Measurements from ENCODE around the gene EMP3. TPM values are rescaled to one million over a fixed set of nuclear protein-coding genes. Genes with fewer than 3 reads are reported as not detected.
"Not testable (repeated sequence)": the region's sequence is repeated elsewhere in the genome, so short reads cannot be mapped to it uniquely, and the experiment has no call there.

The EMP3 gene
- total and polyA plus RNA-seq, 2 experiments from 2014 or later = 32.5 to 160 TPM

- no peaks in the 10 kb centered on the region for H3K9me3 ChIP-seq (ENCODE audit: low read depth)
- no peak overlapping the region for H3K4me3 ChIP-seq
- no peaks in the 10 kb centered on the region for H3K4me1 ChIP-seq (ENCODE audit: low read depth)
- H3K27ac ChIP-seq = no peak overlapping the region
- no peak for DNase-seq (ENCODE audit: low read depth in 1 of 2, low spot score in 1 of 2)
- H3K27me3 ChIP-seq = no peaks in the 10 kb centered on the region
- TF ChIP-seq CTCF (IDR thresholded peaks at IDR 0.05; ENCODE audit: low read depth, low read length) = no peak
- no peaks in the 10 kb centered on the region for H3K36me3 ChIP-seq
Observed at GRCh38 chr19:48371367-48371766, 46.0 kb downstream of the EMP3 start.

GRCh38 chr19:48371771-48372170 lies 46.4 kb downstream of the EMP3 start:
- H3K4me3 ChIP-seq; DNase-seq (ENCODE audit: low read depth in 1 of 2, low spot score in 1 of 2); H3K36me3 ChIP-seq; H3K27me3 ChIP-seq; H3K4me1 ChIP-seq (ENCODE audit: low read depth); H3K9me3 ChIP-seq (ENCODE audit: low read depth); H3K27ac ChIP-seq: not testable (repeated sequence)

GRCh38 chr19:48372904-48373303 lies 47.6 kb downstream of the EMP3 start:
- no peak overlapping the region for H3K4me3 ChIP-seq
- no peaks in the 10 kb centered on the region for H3K9me3 ChIP-seq (ENCODE audit: low read depth)
- no peak overlapping the region for H3K27ac ChIP-seq
- no peak for DNase-seq (ENCODE audit: low read depth in 1 of 2, low spot score in 1 of 2)
- H3K27me3 ChIP-seq = no peaks in the 10 kb centered on the region
- TF ChIP-seq CTCF (IDR thresholded peaks at IDR 0.05; ENCODE audit: low read depth, low read length) = no peak
- H3K36me3 ChIP-seq = no peaks in the 10 kb centered on the region
- H3K4me1 ChIP-seq (ENCODE audit: low read depth) = no peaks in the 10 kb centered on the region

- Histone ChIP-seq H3K4me3 (no peak overlapping the region), H3K27me3 (no peaks in the 10 kb centered on the region), H3K36me3 (no peaks in the 10 kb centered on the region), H3K9me3 (ENCODE audit: low read depth) (no peaks in the 10 kb centered on the region), H3K4me1 (ENCODE audit: low read depth) (no peaks in the 10 kb centered on the region), H3K27ac (no peak overlapping the region)
- TF ChIP-seq CTCF (IDR thresholded peaks at IDR 0.05; ENCODE audit: low read depth, low read length) = no peak
- no peak for DNase-seq (ENCODE audit: low read depth in 1 of 2, low spot score in 1 of 2)
Observed at GRCh38 chr19:48373567-48373966, 48.2 kb downstream of the EMP3 start.

GRCh38 chr19:48378194-48378570 lies 52.8 kb downstream of the EMP3 start:
- no peak for TF ChIP-seq CTCF (IDR thresholded peaks at IDR 0.05; ENCODE audit: low read depth, low read length)
- Histone ChIP-seq H3K4me1 (ENCODE audit: low read depth) (no peaks in the 10 kb centered on the region), H3K36me3 (peaks cover 6% of the 10 kb centered on the region), H3K9me3 (ENCODE audit: low read depth) (no peaks in the 10 kb centered on the region), H3K4me3 (no peak overlapping the region), H3K27ac (no peak overlapping the region), H3K27me3 (no peaks in the 10 kb centered on the region)
- no peak for DNase-seq (ENCODE audit: low read depth in 1 of 2, low spot score in 1 of 2)

GRCh38 chr19:48379058-48379457 lies 53.7 kb downstream of the EMP3 start:
- H3K27ac ChIP-seq = no peak overlapping the region
- no peak for TF ChIP-seq CTCF (IDR thresholded peaks at IDR 0.05; ENCODE audit: low read depth, low read length)
- H3K4me3 ChIP-seq = no peak overlapping the region
- H3K9me3 ChIP-seq (ENCODE audit: low read depth) = no peaks in the 10 kb centered on the region
- no peaks in the 10 kb centered on the region for H3K4me1 ChIP-seq (ENCODE audit: low read depth)
- DNase-seq (ENCODE audit: low read depth in 1 of 2, low spot score in 1 of 2) = no peak
- H3K27me3 ChIP-seq = no peaks in the 10 kb centered on the region
- H3K36me3 ChIP-seq = peaks cover 14% of the 10 kb centered on the region

Other genes starting within 250 kb of the EMP3 start
- gene PLA2G4C, start 214.7 kb upstream of the EMP3 start, total RNA-seq = 1.5 and 4.5 TPM in 2 replicates
- gene PLA2G4C, start 214.7 kb upstream of the EMP3 start, polyA plus RNA-seq = 4.3 and 5.5 TPM in 2 replicates
- gene LIG1, start 155.2 kb upstream of the EMP3 start, total RNA-seq = 42.0 and 52.5 TPM in 2 replicates
- gene LIG1, start 155.2 kb upstream of the EMP3 start, polyA plus RNA-seq = 53.3 and 57.2 TPM in 2 replicates
- gene ZSWIM9, start 154.9 kb upstream of the EMP3 start, total RNA-seq = 7.0 and 7.8 TPM in 2 replicates
- 1.5 and 2.0 TPM in 2 replicates for gene ZSWIM9, start 154.9 kb upstream of the EMP3 start, polyA plus RNA-seq
- 27.3 and 57.6 TPM in 2 replicates for gene CARD8, start 69.6 kb upstream of the EMP3 start, total RNA-seq
- gene CARD8, start 69.6 kb upstream of the EMP3 start, polyA plus RNA-seq = 19.1 and 30.4 TPM in 2 replicates
- 4.0 and 5.9 TPM in 2 replicates for gene ZNF114, start 55.5 kb upstream of the EMP3 start, total RNA-seq
- gene ZNF114, start 55.5 kb upstream of the EMP3 start, polyA plus RNA-seq = 4.9 and 6.2 TPM in 2 replicates
- gene TMEM143, start 38.4 kb downstream of the EMP3 start, total RNA-seq = 17.9 and 29.8 TPM in 2 replicates
- gene TMEM143, start 38.4 kb downstream of the EMP3 start, polyA plus RNA-seq = 38.5 and 68.5 TPM in 2 replicates
- 0.57 TPM in 1 of 2 replicates, not detected in the other for gene SYNGR4, start 38.8 kb downstream of the EMP3 start, total RNA-seq
- not detected in 2 replicates for gene SYNGR4, start 38.8 kb downstream of the EMP3 start, polyA plus RNA-seq
- 137 and 159 TPM in 2 replicates for gene KDELR1, start 66.0 kb downstream of the EMP3 start, total RNA-seq
- 186 and 218 TPM in 2 replicates for gene KDELR1, start 66.0 kb downstream of the EMP3 start, polyA plus RNA-seq
- 2.7 and 3.2 TPM in 2 replicates for gene GRIN2D, start 68.1 kb downstream of the EMP3 start, total RNA-seq
- 3.5 and 3.9 TPM in 2 replicates for gene GRIN2D, start 68.1 kb downstream of the EMP3 start, polyA plus RNA-seq
- gene GRWD1, start 120.4 kb downstream of the EMP3 start, total RNA-seq = 24.2 and 36.5 TPM in 2 replicates
- gene GRWD1, start 120.4 kb downstream of the EMP3 start, polyA plus RNA-seq = 36.3 and 38.6 TPM in 2 replicates
- 0.56 and 1.7 TPM in 2 replicates for gene KCNJ14, start 130.0 kb downstream of the EMP3 start, total RNA-seq
- 0.61 and 1.5 TPM in 2 replicates for gene KCNJ14, start 130.0 kb downstream of the EMP3 start, polyA plus RNA-seq
- 179 and 211 TPM in 2 replicates for gene CYTH2, start 143.8 kb downstream of the EMP3 start, total RNA-seq
- gene CYTH2, start 143.8 kb downstream of the EMP3 start, polyA plus RNA-seq = 103 and 138 TPM in 2 replicates
- gene LMTK3, start 186.3 kb downstream of the EMP3 start, total RNA-seq = 3.0 and 7.4 TPM in 2 replicates
- 1.1 and 2.2 TPM in 2 replicates for gene LMTK3, start 186.3 kb downstream of the EMP3 start, polyA plus RNA-seq
- gene SULT2B1, start 226.6 kb downstream of the EMP3 start, total RNA-seq = not detected in 2 replicates
- 0.20 and 0.85 TPM in 2 replicates for gene SULT2B1, start 226.6 kb downstream of the EMP3 start, polyA plus RNA-seq